Left lung (tissue), 10 donors: ENCODE results near the gene POLR1A. TPM values are rescaled to one million over a fixed set of nuclear protein-coding genes. Genes with fewer than 3 reads are reported as not detected.

Experiments
- ATAC-seq: fragments of 200-7000 bp; cut with Tn5 transposase; one replicate; pipeline ENCODE4 v1.9.1; 2020; ENCODE audit warnings: moderate library complexity
- DNase-seq, 4 donors: peaks; one replicate each; pipeline ENCODE4 v3.0.0-alpha.2; 2013 to 2020
- H3K27ac ChIP-seq, 2 donors: fragments of 200-600 bp; sonication (generic) in 1 of 2; one replicate each; pipeline versions ENCODE4 v1.5.0 to v1.8.0; 2020 to 2021
- H3K27me3 ChIP-seq, 2 donors: fragments of 200-600 bp; sonication (generic) in 1 of 2; one replicate each; pipeline versions ENCODE4 v1.5.0 to v1.8.0; 2020 to 2021
- H3K36me3 ChIP-seq, 2 donors: fragments of 200-600 bp; sonication (generic) in 1 of 2; one replicate each; pipeline versions ENCODE4 v1.5.0 to v1.8.0; 2020 to 2021
- H3K4me1 ChIP-seq, 2 donors: fragments of 200-600 bp; one replicate each; pipeline ENCODE4 v1.8.0; 2021
- H3K4me3 ChIP-seq, 2 donors: fragments of 200-600 bp; sonication (generic) in 1 of 2; one replicate each; pipeline versions ENCODE4 v1.5.0 to v1.8.0; 2020 to 2021; ENCODE audit warnings: mild to moderate bottlenecking in 1 of 2
- H3K9me3 ChIP-seq, 2 donors: fragments of 200-600 bp; sonication (generic) in 1 of 2; one replicate each; pipeline versions ENCODE4 v1.5.0 to v1.8.0; 2020 to 2021
- CTCF ChIP-seq, 2 donors: fragments of 200-600 bp; sonication (generic) in 1 of 2; IDR thresholded peaks; one replicate each; pipeline versions ENCODE4 v1.5.0 to v1.8.0; 2021; ENCODE audit warnings: antibody characterized with exemption in 2 of 2
- intact Hi-C, 2 donors: fragments of 100-400 bp; cut with DNase I; formaldehyde crosslinking; loops; one replicate each; pipeline versions ENCODE4 v1.11.2 to v1.14.2; 2022
- polyA plus RNA-seq, 6 donors: library from polyadenylated mRNA; unstranded; fragments of 120-200 nt; gene quantifications; one replicate each; pipeline ENCODE4 v1.2.1, GENCODE V29; 2013; ENCODE audit not compliant: insufficient read length in 6 of 6
- total RNA-seq, 2 donors: library from RNA; stranded (reverse); fragmentation: NEBNext Ultra II Directional; extraction: Animal tissue kit (Norgen Biotek cat#: 25700); gene quantifications; one replicate each; pipeline ENCODE4 v1.2.1, GENCODE V29; 2021
- donor health status: DM: no; HTN: yes; CAD: no.
- donor health status: DM: no; HTN: no; CAD: no.

POLR1A gene
- total and polyA plus RNA-seq, 8 donors, result 18.6 to 34.7 (median 21.9) TPM

DNA sequence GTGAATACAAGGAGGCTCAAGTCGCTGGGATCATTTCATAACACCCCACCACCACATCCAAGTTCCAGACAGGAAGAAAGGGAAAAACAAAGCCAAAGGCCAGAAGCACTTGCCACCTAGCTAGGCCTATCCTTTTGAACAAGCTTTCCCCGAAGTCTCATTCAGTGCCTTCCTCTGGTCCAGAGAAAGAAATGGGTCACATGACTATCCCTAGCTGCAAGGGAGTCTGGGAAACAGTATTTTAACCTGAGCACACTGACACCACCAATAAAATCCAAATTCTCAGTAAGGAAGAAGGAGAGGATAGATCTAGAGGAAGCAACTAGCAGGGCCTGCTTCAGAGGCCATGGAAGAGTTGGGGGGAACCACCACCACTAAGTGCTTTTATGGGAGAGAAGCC, 91.2 kb downstream of the POLR1A start:
- intact Hi-C loops, result no loop called here
- Histone ChIP-seq H3K27me3 (no peaks in the 10 kb centered on the region), H3K4me3 (no peak overlapping the region), H3K36me3 (no peaks in the 10 kb centered on the region), H3K27ac (no peak overlapping the region), H3K4me1 (peaks cover 0 to 26% of the 10 kb centered on the region in 2 donors), H3K9me3 (peaks cover 0 to 6% of the 10 kb centered on the region in 2 donors)
- TF ChIP-seq CTCF (IDR thresholded peaks at IDR 0.05), result no peak
- no peak for ATAC-seq
- no peak for DNase-seq

GRCh38 chr2:86012007-86012712, 93.5 kb downstream of the POLR1A start:
- peaks cover 0 to 14% of the 10 kb centered on the region in 2 donors for H3K4me1 ChIP-seq
- H3K36me3 ChIP-seq, result no peaks in the 10 kb centered on the region
- intact Hi-C loops, result no loop called here
- peaks cover 0 to 6% of the 10 kb centered on the region in 2 donors for H3K9me3 ChIP-seq
- H3K27me3 ChIP-seq, result no peaks in the 10 kb centered on the region
- H3K27ac ChIP-seq, result no peak overlapping the region
- no peak for TF ChIP-seq CTCF (IDR thresholded peaks at IDR 0.05)
- ATAC-seq (no peak), DNase-seq (peak in 1 of 4 donors; percentile 26)
- no peak overlapping the region for H3K4me3 ChIP-seq

- ATAC-seq, result peak; percentile 68
- Histone ChIP-seq H3K4me1 (peaks cover 0 to 7% of the 10 kb centered on the region in 2 donors), H3K27me3 (no peaks in the 10 kb centered on the region), H3K27ac (no peak overlapping the region), H3K36me3 (no peaks in the 10 kb centered on the region), H3K9me3 (peaks cover 0 to 6% of the 10 kb centered on the region in 2 donors), H3K4me3 (no peak overlapping the region)
- intact Hi-C loops, result no loop called here
- no peak for TF ChIP-seq CTCF (IDR thresholded peaks at IDR 0.05)
- DNase-seq, result peak in 1 of 4 donors; percentile 32
Measured at GRCh38 chr2:86011449-86011941, 94.2 kb downstream of the POLR1A start.

GRCh38 chr2:86010083-86010482, 95.6 kb downstream of the POLR1A start:
- TF ChIP-seq CTCF (IDR thresholded peaks at IDR 0.05), result no peak
- Histone ChIP-seq H3K36me3 (no peaks in the 10 kb centered on the region), H3K4me3 (no peak overlapping the region), H3K27ac (no peak overlapping the region), H3K9me3 (peaks cover 0 to 10% of the 10 kb centered on the region in 2 donors), H3K4me1 (no peaks in the 10 kb centered on the region), H3K27me3 (no peaks in the 10 kb centered on the region)
- intact Hi-C loops, result no loop called here
- DNase-seq, result no peak
- ATAC-seq, result no peak

GRCh38 chr2:86006524-86006923, 99.2 kb downstream of the POLR1A start:
- no peak for TF ChIP-seq CTCF (IDR thresholded peaks at IDR 0.05)
- H3K4me3 ChIP-seq, result no peak overlapping the region

More at GRCh38 chr2:86006524-86006923, 99.2 kb downstream of the POLR1A start:
- intact Hi-C loops, result no loop called here
- Histone ChIP-seq H3K4me1 (no peaks in the 10 kb centered on the region), H3K27me3 (no peaks in the 10 kb centered on the region), H3K36me3 (no peaks in the 10 kb centered on the region), H3K27ac (no peak overlapping the region), H3K9me3 (peaks cover 0 to 3% of the 10 kb centered on the region in 2 donors)
- no peak for ATAC-seq
- DNase-seq, result no peak
